Tongue (tissue), 2 donors: ENCODE results near the gene PLEKHG3. TPM values are rescaled to one million over a fixed set of nuclear protein-coding genes. Genes with fewer than 3 reads are reported as not detected.
"Not testable (repeated sequence)": the region's sequence is repeated elsewhere in the genome, so short reads cannot be mapped to it uniquely, and the experiment has no call there.

Source experiments
- DNase-seq: peaks from one replicate; pipeline ENCODE4 v3.0.0-alpha.2; 2015
- total RNA-seq: library from RNA; depleted of rRNA; stranded (reverse); fragments of >200 nt; gene quantifications from one replicate; pipeline ENCODE4 v1.2.3, GENCODE V29; 2014

The PLEKHG3 gene
- total RNA-seq, 1 donor from 2014 or later = 38.0 TPM

- no peak for DNase-seq
Observed at GRCh38 chr14:64688031-64688430, 16.2 kb upstream of the PLEKHG3 start.

- no peak for DNase-seq
Observed at GRCh38 chr14:64688811-64689281, 15.4 kb upstream of the PLEKHG3 start.

GRCh38 chr14:64689289-64689688, 14.9 kb upstream of the PLEKHG3 start:
- no peak for DNase-seq

- not testable (repeated sequence) for DNase-seq
Observed at GRCh38 chr14:64690607-64691006, 13.6 kb upstream of the PLEKHG3 start.

GRCh38 chr14:64691376-64691775, 12.8 kb upstream of the PLEKHG3 start:
- no peak for DNase-seq

- no peak for DNase-seq
Observed at GRCh38 chr14:64692189-64692985, 11.8 kb upstream of the PLEKHG3 start.

- DNase-seq = no peak
Observed at GRCh38 chr14:64692986-64693809, 11.0 kb upstream of the PLEKHG3 start.

- no peak for DNase-seq
Observed at GRCh38 chr14:64693810-64694165, 10.4 kb upstream of the PLEKHG3 start.

- DNase-seq = no peak
Observed at GRCh38 chr14:64695071-64695470, 9.2 kb upstream of the PLEKHG3 start.

GRCh38 chr14:64696355-64696857, 7.8 kb upstream of the PLEKHG3 start:
- no peak for DNase-seq

- no peak for DNase-seq
Observed at GRCh38 chr14:64698903-64699302, 5.3 kb upstream of the PLEKHG3 start.

- DNase-seq = no peak
Observed at GRCh38 chr14:64700290-64700689, 3.9 kb upstream of the PLEKHG3 start.

- no peak for DNase-seq
Observed at GRCh38 chr14:64700894-64701293, 3.3 kb upstream of the PLEKHG3 start.

- DNase-seq = no peak
Observed at GRCh38 chr14:64701660-64702059, 2.6 kb upstream of the PLEKHG3 start.

GRCh38 chr14:64702493-64703394, 1.5 kb upstream of the PLEKHG3 start:
- no peak for DNase-seq

- DNase-seq = peak; percentile 54
Observed at GRCh38 chr14:64703395-64704142, 655 bp upstream of the PLEKHG3 start.

- DNase-seq = peak; percentile 52
Observed at GRCh38 chr14:64704743-64705380, 638 bp downstream of the PLEKHG3 start.

GRCh38 chr14:64705381-64706118, 1.3 kb downstream of the PLEKHG3 start:
- no peak for DNase-seq

- no peak for DNase-seq
Observed at GRCh38 chr14:64706119-64706592, 1.9 kb downstream of the PLEKHG3 start.
